ENCODE results near the gene HIVEP3.

The HIVEP3 gene

DNA sequence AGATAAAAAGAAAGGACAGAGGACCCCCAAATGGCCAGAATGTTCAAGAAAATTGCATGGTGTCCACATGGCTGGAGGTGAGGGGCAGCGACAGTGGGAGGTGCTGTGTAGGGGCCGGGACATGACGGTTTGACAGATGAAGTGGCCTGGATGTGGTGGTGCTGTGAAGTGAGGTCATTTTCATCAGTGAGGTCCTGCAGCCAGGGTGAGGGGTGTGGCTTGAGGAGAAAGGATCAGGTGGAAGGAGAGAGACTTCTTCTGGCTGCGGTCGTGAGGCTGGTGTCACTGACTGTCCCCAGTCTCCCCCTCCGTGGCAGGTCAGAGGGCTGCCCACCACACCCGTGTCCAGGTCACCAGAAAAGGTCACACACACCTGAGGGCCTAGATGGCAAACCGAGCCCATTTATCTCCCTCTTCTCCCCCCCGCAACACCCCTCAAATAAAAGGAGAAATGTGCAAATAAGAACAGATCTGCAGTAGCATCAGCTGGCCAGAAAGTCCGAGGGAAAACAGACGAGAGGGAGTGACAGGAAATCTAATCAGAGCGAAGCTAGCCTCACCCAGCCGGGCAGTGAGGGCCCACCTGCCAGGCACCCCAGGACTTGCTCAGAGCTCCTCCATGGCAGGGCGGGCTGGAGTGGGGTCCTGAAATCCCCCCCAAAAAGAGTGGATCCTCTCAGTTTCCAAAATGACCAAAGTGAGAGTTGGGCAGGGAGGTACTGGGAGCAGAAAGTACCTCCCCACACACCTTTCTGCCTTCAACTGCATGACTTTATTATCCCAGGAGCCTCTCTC lies 285.7 kb downstream of the HIVEP3 start:
- H3K4me3 ChIP-seq (ENCODE audit: low read depth, low read length): no peak overlapping the region
- no peak for TF ChIP-seq CTCF (IDR thresholded peaks at IDR 0.05; ENCODE audit: insufficient read depth, low read depth, low read length, missing control alignments)

DNA sequence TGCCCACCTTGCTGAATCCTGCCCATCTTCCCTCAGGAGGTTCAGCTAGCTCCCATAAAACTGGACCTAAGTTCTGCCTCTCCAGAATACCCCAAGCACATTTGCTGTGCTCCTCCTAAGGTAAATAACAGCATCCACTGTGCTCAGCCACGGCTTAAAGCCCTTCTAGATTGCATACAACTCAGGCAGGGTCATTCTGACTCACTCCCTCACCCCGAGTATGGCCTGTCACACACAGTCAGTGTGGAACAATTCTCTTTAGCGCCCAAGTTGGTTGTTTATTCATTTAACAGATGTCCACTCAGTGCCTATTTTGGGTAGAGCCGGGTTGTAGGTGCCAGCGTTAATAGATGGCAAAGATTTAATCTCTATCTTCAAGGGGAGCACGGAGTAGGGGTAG lies 286.8 kb downstream of the HIVEP3 start:
- no peak for DNase-seq (ENCODE audit: low read depth)
- no peak overlapping the region for H3K4me3 ChIP-seq (ENCODE audit: low read depth, low read length)
- no peak for TF ChIP-seq CTCF (IDR thresholded peaks at IDR 0.05; ENCODE audit: insufficient read depth, low read depth, low read length, missing control alignments)

More for the DNA sequence above, 285.7 kb downstream of the HIVEP3 start:
- DNase-seq (ENCODE audit: low read depth): no peak

- H3K4me3 ChIP-seq (ENCODE audit: low read depth, low read length): no peak overlapping the region
- TF ChIP-seq CTCF (IDR thresholded peaks at IDR 0.05; ENCODE audit: insufficient read depth, low read depth, low read length, missing control alignments): no peak
- no peak for DNase-seq (ENCODE audit: low read depth)
Measured at GRCh38 chr1:41631154-41631553, 287.6 kb downstream of the HIVEP3 start.

DNA sequence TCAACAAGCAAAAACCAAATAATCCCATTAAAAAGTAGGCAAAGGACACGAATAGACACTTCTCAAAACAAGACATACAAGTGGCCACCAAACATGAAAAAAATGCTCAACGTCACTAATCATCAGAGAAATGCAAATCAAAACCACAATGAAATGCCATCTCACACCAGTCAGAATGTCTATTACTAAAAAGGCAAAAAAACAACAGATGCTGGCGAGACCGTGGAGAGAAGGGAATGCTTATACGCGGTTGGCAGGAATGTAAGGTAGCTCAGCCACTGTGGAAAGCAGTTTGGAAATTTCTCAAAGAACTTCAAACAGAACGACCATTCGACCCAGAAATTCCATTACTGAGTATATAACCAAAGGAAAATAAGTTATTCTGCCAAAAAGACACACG lies 289.2 kb downstream of the HIVEP3 start:
- TF ChIP-seq CTCF (IDR thresholded peaks at IDR 0.05; ENCODE audit: insufficient read depth, low read depth, low read length, missing control alignments): no peak
- H3K4me3 ChIP-seq (ENCODE audit: low read depth, low read length): no peak overlapping the region
- no peak for DNase-seq (ENCODE audit: low read depth)

DNA sequence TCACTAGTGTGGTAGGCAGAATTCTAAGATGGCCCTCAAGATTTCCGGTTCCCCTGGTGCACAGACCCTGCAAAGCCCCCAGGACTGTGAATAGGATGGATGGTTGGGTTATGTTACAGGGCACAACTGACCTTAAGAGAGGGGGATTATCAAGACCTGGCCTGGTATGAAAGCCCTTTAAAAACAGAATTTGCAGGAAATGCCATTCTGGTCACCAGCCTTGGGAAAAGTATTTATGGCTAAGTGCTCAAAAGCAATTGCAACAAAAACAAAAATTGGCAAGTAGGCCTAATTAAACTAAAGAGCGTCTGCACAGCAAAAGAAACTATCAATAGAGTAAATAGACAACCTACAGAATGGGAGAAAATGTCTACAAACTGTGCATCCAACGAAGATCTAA lies 289.6 kb downstream of the HIVEP3 start:
- no peak overlapping the region for H3K4me3 ChIP-seq (ENCODE audit: low read depth, low read length)
- DNase-seq (ENCODE audit: low read depth): no peak
- TF ChIP-seq CTCF (IDR thresholded peaks at IDR 0.05; ENCODE audit: insufficient read depth, low read depth, low read length, missing control alignments): no peak

GRCh38 chr1:41627491-41628280 lies 291.0 kb downstream of the HIVEP3 start:
- TF ChIP-seq CTCF (IDR thresholded peaks at IDR 0.05; ENCODE audit: insufficient read depth, low read depth, low read length, missing control alignments): no peak
- DNase-seq (ENCODE audit: low read depth): no peak

More at GRCh38 chr1:41627491-41628280, 291.0 kb downstream of the HIVEP3 start:
- H3K4me3 ChIP-seq (ENCODE audit: low read depth, low read length): no peak overlapping the region

Measured in GM12865 (cell line).